NCI-H345 (cell line): ENCODE data around the gene CDK7.

ENCODE experiments used
- DNase-seq: peaks from one replicate; lab custom pipeline; 2025; lab: John Stamatoyannopoulos, UW

CDK7 gene

GRCh38 chr5:69293882-69294281 is 59.2 kb downstream of the CDK7 start:
- DNase-seq: no peak

- no peak for DNase-seq
Measured at GRCh38 chr5:69295088-69295754, 60.5 kb downstream of the CDK7 start.

GRCh38 chr5:69299625-69300024 is 64.9 kb downstream of the CDK7 start:
- no peak for DNase-seq

- no peak for DNase-seq
Measured at GRCh38 chr5:69300537-69301203, 66.0 kb downstream of the CDK7 start.

DNA sequence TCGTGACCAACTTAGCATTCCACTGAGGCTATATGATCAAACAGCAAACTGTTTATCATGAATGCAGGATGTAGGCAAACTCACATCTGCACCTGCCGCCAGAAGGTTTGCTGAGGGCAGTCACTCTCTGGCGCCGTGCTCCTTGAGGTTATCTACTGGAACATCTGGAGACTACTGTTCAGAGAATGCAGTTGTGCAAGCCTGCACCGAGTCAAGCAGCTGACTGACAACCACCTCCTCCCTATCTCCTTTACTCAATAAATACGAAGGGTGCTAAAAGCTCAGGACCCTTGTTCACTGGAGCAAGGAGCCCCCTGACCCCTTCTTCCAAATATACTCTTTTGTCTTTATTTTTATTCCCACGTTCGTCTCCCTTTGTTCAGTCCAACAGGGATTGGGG is 70.8 kb downstream of the CDK7 start:
- DNase-seq: no peak

GRCh38 chr5:69308046-69308553 is 73.4 kb downstream of the CDK7 start:
- DNase-seq: no peak

DNA sequence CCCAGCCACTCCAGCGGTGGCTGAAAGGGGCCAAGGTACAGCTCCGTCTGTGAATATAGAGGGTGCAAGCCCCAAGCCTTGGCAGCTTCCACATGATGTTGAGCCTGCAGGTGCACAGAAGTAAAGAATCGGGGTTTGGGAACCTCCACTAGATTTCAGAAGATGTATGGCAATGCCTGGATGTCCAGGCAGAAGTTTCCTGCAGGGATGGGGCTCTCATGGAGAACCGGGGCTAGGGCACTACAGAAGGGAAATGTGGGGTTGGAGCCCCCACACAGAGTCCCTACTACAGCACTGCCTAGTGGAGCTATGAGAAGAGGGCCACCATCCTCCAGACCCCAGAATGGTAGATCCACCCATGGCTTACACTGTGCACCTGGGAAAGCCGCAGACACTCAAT is 74.7 kb downstream of the CDK7 start:
- no peak for DNase-seq

GRCh38 chr5:69312459-69313160 is 77.9 kb downstream of the CDK7 start:
- DNase-seq: no peak

DNA sequence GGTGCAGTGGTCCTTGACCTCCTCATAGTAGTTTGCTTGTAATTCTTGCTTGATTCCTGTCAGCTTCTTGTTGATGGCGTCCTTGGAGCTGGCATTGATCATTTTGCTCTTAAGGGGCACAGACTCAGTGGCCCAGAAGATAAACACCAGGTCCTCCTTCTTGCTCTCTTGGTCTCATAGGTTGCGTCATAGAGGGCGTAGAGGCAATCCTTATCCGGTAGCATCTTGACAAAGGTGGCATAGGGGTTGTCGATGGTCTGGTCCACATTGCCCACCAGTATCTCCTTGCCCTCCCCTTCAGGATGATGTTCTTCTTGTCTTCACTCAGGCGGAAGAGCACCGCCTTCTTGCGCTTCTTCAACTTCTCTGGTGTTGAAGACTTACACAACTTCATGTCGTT is 78.7 kb downstream of the CDK7 start:
- no peak for DNase-seq

- no peak for DNase-seq
Measured at GRCh38 chr5:69315972-69316371, 81.3 kb downstream of the CDK7 start.

GRCh38 chr5:69317391-69317790 is 82.7 kb downstream of the CDK7 start:
- no peak for DNase-seq

DNA sequence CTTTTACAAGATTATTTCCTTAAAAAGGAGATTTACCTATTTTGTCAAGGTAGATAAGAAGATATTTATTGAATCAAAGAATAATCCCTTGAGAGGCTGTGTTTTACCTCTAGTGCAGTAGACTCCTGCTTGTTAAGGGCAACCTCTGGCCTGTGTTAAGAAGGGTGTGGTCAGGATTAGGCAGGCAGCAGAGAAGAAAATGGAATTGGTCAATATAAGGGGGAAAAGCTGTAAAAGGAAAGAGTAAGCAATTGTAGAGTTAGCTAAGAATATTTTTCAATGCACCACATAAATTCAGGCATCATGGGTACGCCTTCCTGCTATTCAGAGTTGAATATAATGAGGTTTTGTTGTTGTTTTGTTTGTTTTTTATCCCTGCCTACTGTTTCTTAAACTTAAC is 91.7 kb downstream of the CDK7 start:
- no peak for DNase-seq
